ENCODE measurements around the gene HOXC13.

The HOXC13 gene

DNA sequence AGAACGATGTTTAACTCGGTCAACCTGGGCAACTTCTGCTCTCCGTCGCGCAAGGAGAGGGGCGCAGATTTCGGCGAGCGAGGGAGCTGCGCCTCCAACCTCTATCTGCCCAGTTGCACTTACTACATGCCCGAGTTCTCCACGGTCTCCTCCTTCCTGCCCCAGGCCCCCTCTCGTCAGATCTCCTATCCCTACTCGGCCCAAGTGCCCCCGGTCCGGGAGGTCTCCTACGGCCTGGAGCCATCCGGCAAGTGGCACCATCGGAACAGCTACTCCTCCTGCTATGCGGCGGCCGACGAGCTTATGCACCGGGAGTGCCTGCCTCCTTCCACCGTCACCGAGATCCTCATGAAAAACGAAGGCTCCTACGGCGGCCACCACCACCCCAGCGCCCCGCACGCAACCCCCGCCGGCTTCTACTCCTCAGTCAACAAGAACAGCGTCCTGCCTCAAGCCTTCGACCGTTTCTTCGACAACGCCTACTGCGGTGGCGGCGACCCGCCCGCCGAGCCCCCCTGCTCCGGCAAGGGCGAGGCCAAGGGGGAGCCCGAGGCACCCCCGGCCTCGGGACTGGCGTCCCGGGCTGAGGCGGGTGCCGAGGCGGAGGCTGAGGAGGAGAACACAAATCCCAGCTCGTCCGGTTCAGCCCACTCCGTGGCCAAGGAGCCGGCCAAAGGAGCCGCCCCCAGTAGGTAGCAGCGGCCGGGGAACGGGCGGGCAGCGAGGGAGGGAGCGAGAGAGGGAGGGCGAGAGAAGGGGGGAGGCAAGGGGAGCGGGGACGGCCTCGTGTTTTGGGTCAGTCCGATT lies 34.8 kb downstream of the HOXC13 start (continued):
- TF ChIP-seq ZNF837 (tag by site-specific recombination; IDR thresholded peaks at IDR 0.05): no peak
- TF ChIP-seq, protein P1, sequence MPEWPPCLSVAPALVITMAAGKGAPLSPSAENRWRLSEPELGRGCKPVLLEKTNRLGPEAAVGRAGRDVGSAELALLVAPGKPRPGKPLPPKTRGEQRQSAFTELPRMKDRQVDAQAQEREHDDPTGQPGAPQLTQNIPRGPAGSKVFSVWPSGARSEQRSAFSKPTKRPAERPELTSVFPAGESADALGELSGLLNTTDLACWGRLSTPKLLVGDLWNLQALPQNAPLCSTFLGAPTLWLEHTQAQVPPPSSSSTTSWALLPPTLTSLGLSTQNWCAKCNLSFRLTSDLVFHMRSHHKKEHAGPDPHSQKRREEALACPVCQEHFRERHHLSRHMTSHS (tag by site-specific recombination; IDR thresholded peaks at IDR 0.05): no peak
- TF ChIP-seq ZNF514 (tag by site-specific recombination; IDR thresholded peaks at IDR 0.05): no peak
- TF ChIP-seq, protein P2, sequence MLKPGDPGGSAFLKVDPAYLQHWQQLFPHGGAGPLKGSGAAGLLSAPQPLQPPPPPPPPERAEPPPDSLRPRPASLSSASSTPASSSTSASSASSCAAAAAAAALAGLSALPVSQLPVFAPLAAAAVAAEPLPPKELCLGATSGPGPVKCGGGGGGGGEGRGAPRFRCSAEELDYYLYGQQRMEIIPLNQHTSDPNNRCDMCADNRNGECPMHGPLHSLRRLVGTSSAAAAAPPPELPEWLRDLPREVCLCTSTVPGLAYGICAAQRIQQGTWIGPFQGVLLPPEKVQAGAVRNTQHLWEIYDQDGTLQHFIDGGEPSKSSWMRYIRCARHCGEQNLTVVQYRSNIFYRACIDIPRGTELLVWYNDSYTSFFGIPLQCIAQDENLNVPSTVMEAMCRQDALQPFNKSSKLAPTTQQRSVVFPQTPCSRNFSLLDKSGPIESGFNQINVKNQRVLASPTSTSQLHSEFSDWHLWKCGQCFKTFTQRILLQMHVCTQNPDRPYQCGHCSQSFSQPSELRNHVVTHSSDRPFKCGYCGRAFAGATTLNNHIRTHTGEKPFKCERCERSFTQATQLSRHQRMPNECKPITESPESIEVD (tag by site-specific recombination; IDR thresholded peaks at IDR 0.05): no peak
- peak; percentile 38; the same call in 1 of the 2 replicates for TF ChIP-seq KLF1 (tag by site-specific recombination; IDR thresholded peaks at IDR 0.05)
- TF ChIP-seq REPIN1 (tag by site-specific recombination; IDR thresholded peaks at IDR 0.05; ENCODE audit: low read depth): no peak
- no peak for TF ChIP-seq ZNF121 (tag by site-specific recombination; IDR thresholded peaks at IDR 0.05)
- no peak for TF ChIP-seq MEIS1 (CRISPR knock-in tag; IDR thresholded peaks at IDR 0.05; ENCODE audit: borderline replicate concordance)

DNA sequence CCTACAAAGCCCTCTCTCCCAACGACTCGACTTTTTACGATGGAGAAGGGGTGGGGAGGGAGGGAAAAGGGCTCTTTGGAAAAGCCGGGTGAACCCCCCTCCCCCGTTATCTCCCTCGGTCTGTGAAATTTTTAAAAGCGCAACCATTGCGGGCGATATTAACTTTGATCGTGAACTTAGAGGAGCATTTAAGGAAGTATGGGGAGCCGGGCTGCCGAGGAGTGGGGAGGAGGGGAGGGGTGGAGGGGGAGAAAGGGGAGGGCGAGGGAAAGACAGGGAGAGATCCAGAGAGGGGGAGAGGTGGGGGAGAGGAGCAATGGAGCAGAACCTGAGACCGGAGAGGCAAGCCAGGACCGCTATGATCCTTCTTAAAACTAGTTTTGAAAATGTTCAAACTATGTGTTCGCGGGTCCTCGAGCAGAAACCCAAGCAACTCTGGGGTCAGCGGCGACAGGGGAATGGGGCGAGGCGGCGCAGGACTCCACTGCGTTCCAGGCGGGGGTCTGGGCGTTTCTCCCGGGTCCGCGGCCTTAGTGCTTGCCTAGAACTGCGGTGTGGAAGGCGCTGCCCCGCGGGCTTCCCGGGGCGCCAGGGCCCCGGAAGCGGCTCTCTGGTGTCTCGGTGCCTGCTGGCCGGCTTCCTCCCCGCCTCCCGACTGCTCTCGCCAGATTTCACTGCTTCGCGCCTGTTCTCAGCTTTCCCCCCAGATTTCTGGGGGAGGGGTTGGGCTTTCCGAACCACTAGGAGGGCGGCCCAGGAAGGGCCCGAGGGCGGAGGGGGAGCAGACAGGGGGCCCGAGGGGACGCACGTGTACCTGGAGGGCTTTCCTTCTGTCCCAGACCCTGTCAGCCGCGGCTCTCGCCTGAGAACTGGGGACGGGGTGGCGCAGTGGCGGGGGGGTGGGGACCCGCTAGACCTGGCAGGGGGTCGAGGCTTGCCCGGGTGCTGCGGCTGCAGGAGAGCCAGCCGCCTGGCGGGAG lies 35.7 kb downstream of the HOXC13 start, which contains the start of gene HOTAIR:
HOTAIR (minus strand) TSS at position 871 of the 980 bp plus-strand sequence.
- ChIA-PET POLR2A (no interaction called here), CTCF (interaction anchor here (0.7 kb wide), 2 partner anchors 209 to 231 kb away, joined by 4 to 6 read pairs; no protein-coding TSS in a partner anchor)
- Histone ChIP-seq H3K4me3 (ENCODE audit: low read depth, low read length) (peak within 1 kb of the TSS; percentile 38), H3K36me3 (ENCODE audit: control insufficient read depth in 2 of 2, insufficient read depth in 1 of 2, low read length in 2 of 2) (no peaks in the 10 kb centered on the region), H3K27ac (ENCODE audit: extremely low read depth, low read depth, low read length) (peak within 1 kb of the TSS; percentile 97), H3K4me1 (ENCODE audit: control insufficient read depth, insufficient read depth, low read length) (peaks cover 65% of the 10 kb centered on the region), H3K9me3 (ENCODE audit: control insufficient read depth, insufficient read depth, low read depth, low read length) (no peaks in the 10 kb centered on the region)
- TF ChIP-seq ZNF768 (tag by site-specific recombination; IDR thresholded peaks at IDR 0.05) (no peak), ZEB2 (tag by site-specific recombination; IDR thresholded peaks at IDR 0.05) (0 out of 2 replicates have a peak, but pooled peaks have one; percentile 58), KLF9 (tag by site-specific recombination; IDR thresholded peaks at IDR 0.05; ENCODE audit: low read depth) (no peak), ZNF600 (tag by site-specific recombination; IDR thresholded peaks at IDR 0.05) (peak; percentile 63; the same call in 1 of the 2 replicates), PRDM1 (tag by site-specific recombination; IDR thresholded peaks at IDR 0.05) (peak; percentile 77), ZNF175 (tag by site-specific recombination; IDR thresholded peaks at IDR 0.05) (no peak), ZNF548 (tag by site-specific recombination; IDR thresholded peaks at IDR 0.05) (no peak), ZNF664 (tag by site-specific recombination; IDR thresholded peaks at IDR 0.05) (no peak), YY2 (tag by site-specific recombination; IDR thresholded peaks at IDR 0.05) (no peak), GLIS1 (tag by site-specific recombination; IDR thresholded peaks at IDR 0.05) (peak; percentile 40), ZNF433 (tag by site-specific recombination; IDR thresholded peaks at IDR 0.05; ENCODE audit: low read depth) (no peak), ZNF426 (tag by site-specific recombination; IDR thresholded peaks at IDR 0.05) (no peak), GLI4 (tag by site-specific recombination; IDR thresholded peaks at IDR 0.05) (no peak)
- TF ChIP-seq, protein P3, sequence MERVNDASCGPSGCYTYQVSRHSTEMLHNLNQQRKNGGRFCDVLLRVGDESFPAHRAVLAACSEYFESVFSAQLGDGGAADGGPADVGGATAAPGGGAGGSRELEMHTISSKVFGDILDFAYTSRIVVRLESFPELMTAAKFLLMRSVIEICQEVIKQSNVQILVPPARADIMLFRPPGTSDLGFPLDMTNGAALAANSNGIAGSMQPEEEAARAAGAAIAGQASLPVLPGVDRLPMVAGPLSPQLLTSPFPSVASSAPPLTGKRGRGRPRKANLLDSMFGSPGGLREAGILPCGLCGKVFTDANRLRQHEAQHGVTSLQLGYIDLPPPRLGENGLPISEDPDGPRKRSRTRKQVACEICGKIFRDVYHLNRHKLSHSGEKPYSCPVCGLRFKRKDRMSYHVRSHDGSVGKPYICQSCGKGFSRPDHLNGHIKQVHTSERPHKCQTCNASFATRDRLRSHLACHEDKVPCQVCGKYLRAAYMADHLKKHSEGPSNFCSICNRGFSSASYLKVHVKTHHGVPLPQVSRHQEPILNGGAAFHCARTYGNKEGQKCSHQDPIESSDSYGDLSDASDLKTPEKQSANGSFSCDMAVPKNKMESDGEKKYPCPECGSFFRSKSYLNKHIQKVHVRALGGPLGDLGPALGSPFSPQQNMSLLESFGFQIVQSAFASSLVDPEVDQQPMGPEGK (tag by site-specific recombination; IDR thresholded peaks at IDR 0.05): peak; percentile 67
- TF ChIP-seq, protein P4, sequence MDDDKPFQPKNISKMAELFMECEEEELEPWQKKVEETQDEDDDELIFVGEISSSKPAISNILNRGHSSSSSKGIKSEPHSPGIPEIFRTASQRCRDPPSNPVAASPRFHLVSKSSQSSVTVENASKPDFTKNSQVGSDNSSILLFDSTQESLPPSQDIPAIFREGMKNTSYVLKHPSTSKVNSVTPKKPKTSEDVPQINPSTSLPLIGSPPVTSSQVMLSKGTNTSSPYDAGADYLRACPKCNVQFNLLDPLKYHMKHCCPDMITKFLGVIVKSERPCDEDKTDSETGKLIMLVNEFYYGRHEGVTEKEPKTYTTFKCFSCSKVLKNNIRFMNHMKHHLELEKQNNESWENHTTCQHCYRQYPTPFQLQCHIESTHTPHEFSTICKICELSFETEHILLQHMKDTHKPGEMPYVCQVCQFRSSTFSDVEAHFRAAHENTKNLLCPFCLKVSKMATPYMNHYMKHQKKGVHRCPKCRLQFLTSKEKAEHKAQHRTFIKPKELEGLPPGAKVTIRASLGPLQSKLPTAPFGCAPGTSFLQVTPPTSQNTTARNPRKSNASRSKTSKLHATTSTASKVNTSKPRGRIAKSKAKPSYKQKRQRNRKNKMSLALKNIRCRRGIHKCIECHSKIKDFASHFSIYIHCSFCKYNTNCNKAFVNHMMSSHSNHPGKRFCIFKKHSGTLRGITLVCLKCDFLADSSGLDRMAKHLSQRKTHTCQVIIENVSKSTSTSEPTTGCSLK (tag by site-specific recombination; IDR thresholded peaks at IDR 0.05): no peak
- TF ChIP-seq, protein P2 (tag by site-specific recombination; IDR thresholded peaks at IDR 0.05): peak; percentile 4
- TF ChIP-seq, protein P5, sequence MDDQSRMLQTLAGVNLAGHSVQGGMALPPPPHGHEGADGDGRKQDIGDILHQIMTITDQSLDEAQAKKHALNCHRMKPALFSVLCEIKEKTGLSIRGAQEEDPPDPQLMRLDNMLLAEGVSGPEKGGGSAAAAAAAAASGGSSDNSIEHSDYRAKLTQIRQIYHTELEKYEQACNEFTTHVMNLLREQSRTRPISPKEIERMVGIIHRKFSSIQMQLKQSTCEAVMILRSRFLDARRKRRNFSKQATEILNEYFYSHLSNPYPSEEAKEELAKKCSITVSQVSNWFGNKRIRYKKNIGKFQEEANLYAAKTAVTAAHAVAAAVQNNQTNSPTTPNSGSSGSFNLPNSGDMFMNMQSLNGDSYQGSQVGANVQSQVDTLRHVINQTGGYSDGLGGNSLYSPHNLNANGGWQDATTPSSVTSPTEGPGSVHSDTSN (CRISPR knock-in tag; IDR thresholded peaks at IDR 0.05): no peak

All from HEK293 (cell line).